ENCODE results near the gene UNKL.

The UNKL gene

GRCh38 chr16:1401061-1401757, 13.3 kb downstream of the UNKL start:
- no peak for DNase-seq (ENCODE audit: low spot score)

- DNase-seq (ENCODE audit: low spot score), result no peak
Measured at GRCh38 chr16:1398826-1399581, 15.5 kb downstream of the UNKL start.

GRCh38 chr16:1398351-1398750, 16.2 kb downstream of the UNKL start:
- no peak for DNase-seq (ENCODE audit: low spot score)

GRCh38 chr16:1397779-1398178, 16.7 kb downstream of the UNKL start:
- DNase-seq (ENCODE audit: low spot score), result no peak

GRCh38 chr16:1395444-1396031, 19.0 kb downstream of the UNKL start:
- DNase-seq (ENCODE audit: low spot score), result no peak

GRCh38 chr16:1394367-1394951, 20.0 kb downstream of the UNKL start:
- no peak for DNase-seq (ENCODE audit: low spot score)

GRCh38 chr16:1393613-1394176, 20.8 kb downstream of the UNKL start:
- DNase-seq (ENCODE audit: low spot score), result no peak

GRCh38 chr16:1392826-1393225, 21.7 kb downstream of the UNKL start:
- no peak for DNase-seq (ENCODE audit: low spot score)

- DNase-seq (ENCODE audit: low spot score), result peak; percentile 51
Measured at GRCh38 chr16:1390239-1390779, 24.2 kb downstream of the UNKL start.

- DNase-seq (ENCODE audit: low spot score), result no peak
Measured at GRCh38 chr16:1389762-1390161, 24.7 kb downstream of the UNKL start.

- no peak for DNase-seq (ENCODE audit: low spot score)
Measured at GRCh38 chr16:1387331-1387730, 27.2 kb downstream of the UNKL start.

GRCh38 chr16:1385232-1385631, 29.3 kb downstream of the UNKL start:
- no peak for DNase-seq (ENCODE audit: low spot score)

- DNase-seq (ENCODE audit: low spot score), result no peak
Measured at GRCh38 chr16:1383556-1383955, 30.9 kb downstream of the UNKL start.

GRCh38 chr16:1381612-1382406, 32.7 kb downstream of the UNKL start:
- no peak for DNase-seq (ENCODE audit: low spot score)

- DNase-seq (ENCODE audit: low spot score), result no peak
Measured at GRCh38 chr16:1380195-1380594, 34.3 kb downstream of the UNKL start.

- peak; percentile 71 for DNase-seq (ENCODE audit: low spot score)
Measured at GRCh38 chr16:1379304-1380076, 35.0 kb downstream of the UNKL start.

GRCh38 chr16:1378804-1379303, 35.6 kb downstream of the UNKL start:
- DNase-seq (ENCODE audit: low spot score), result no peak

GRCh38 chr16:1378087-1378803, 36.3 kb downstream of the UNKL start:
- DNase-seq (ENCODE audit: low spot score), result no peak

- DNase-seq (ENCODE audit: low spot score), result no peak
Measured at GRCh38 chr16:1377406-1378010, 37.0 kb downstream of the UNKL start.

All from NAMALWA (cell line).